Liver (tissue), 3 donors: ENCODE results near the gene RFC2.

Source experiments
- CTCF ChIP-seq: fragments of 150-350 bp; IDR thresholded peaks from 2 replicates; pipeline ENCODE4 v1.5.1; 2017; ENCODE audit warnings: improper control_type of control experiment, low read depth, low read length; ENCODE audit not compliant: missing input control
- JUND ChIP-seq, 2 donors: IDR thresholded peaks; 2 replicates each; pipeline ENCODE4 v1.6.1; 2016; ENCODE audit warnings: antibody characterized with exemption in 2 of 2
- SP1 ChIP-seq: IDR thresholded peaks from 2 replicates; pipeline ENCODE4 v1.6.1; 2018; ENCODE audit warnings: antibody characterized with exemption, mild to moderate bottlenecking
- donor health status: healthy.
- donor health status: healthy.

DNA sequence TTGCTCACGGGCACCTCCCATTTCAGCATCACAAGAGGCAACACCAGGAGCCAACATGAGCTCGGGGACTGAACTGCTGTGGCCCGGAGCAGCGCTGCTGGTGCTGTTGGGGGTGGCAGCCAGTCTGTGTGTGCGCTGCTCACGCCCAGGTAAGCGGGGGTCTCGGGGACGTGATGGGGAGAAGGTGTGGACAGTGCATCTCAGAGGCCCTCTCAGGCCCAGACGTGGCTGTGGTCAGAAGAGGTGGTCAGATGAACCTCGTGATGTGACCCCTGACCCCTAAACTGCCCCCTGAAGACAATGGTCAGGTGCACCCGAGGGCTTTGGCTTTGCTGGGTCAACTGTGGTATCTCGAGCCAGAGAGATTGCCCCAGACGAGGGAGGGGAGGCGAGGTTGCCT is 38.3 kb downstream of the RFC2 start:
- TF ChIP-seq SP1 (no peak), CTCF (no peak), JUND (IDR thresholded peaks at IDR 0.05) (no peak)
